HG02642 (cell line): ENCODE results near the gene DYTN.

Experiments used
- ATAC-seq: cut with Tn5 transposase; IDR thresholded peaks from one replicate; pipeline ENCODE4 v1.9.1; 2021; ENCODE audit warnings: mild to moderate bottlenecking; ENCODE audit not compliant: unreplicated experiment, poor library complexity

The DYTN gene

DNA sequence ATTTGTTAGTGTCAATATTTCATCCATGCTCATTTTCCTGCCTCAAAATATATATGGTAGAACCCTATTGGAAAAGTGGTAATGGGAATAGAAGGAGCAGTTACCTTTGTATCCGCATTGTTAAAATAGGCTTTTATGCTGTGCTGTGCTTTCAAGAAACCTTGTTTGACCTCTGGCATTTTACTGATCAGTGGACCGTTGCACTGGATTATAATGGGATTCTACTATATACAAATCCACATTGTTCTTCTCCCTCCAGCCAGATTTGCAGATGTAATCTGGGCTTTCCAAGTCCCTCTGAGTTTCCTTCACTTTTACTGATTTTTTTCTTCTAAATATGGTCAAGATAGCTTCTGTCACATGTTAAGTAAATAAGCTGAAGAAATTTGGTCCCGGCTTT is 99.2 kb downstream of the DYTN start:
- no peak for ATAC-seq

DNA sequence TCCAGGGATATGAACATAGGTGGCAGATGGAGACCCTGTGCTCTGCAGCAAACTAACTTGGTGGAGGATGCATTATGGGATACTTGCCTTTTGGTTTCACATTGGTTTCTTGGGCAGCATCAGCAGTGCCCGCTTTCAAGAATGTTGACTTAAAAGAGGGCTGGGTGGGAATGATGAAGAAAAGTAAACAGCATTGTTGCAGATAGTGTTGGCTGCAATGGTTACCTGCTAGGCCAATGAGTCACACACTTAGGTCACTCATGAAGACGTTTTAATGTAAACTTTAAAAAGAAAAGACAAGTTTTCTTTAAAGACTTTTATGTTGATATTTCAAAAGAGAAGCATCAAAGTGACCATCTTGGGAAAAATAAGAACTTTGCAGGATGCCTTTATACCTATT is 102.0 kb downstream of the DYTN start:
- no peak for ATAC-seq

DNA sequence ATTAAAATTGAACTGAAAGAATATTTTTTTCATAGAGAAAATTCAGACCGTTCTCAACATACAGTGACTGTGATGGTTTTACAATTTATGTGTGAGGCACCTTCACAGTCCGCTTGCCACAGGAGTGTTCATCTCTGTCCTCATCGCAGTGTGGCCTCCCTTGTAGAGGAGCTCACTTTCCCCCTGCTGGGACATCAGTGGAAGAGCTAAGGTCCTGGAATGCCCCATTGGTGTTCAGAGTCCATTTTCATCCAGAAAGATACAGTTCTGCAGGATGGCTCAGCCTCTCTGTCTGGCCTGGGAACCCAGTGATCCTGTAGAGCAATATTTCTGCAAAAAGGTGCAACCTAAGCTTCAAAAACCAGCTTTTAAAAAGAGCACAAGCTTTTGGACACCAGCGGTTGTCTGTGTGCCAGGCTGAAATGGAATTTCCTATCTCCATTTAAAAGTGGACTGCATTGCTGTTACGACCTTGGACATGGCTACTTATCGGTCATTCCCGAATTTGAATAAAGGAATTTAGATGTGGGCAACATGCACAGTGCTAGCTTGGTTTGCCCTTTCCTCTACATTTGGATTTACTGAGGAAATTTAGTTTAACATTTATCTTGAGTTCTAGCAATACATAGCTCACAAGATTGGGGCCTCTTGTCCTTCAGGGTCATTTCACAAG is 102.6 kb downstream of the DYTN start:
- ATAC-seq = no peak

DNA sequence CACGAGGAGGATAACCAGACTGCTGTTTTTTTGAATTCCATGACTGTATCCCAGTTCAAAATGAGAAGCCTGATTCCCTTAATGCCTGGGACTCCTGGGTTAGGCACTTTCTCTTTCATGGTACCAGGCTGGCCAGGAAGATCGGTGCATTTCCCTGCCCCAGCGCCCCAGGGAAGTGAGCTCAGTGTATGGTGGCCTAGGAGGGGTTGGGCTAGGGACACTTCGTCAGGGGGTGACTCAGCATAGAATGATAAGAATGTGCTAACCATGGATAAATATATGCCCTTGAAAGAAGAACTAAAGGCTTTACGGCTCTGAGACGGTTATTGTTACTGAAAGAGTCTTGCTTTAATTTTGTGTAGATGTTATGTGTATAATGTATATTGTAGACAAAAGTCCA is 103.4 kb downstream of the DYTN start:
- ATAC-seq = no peak

DNA sequence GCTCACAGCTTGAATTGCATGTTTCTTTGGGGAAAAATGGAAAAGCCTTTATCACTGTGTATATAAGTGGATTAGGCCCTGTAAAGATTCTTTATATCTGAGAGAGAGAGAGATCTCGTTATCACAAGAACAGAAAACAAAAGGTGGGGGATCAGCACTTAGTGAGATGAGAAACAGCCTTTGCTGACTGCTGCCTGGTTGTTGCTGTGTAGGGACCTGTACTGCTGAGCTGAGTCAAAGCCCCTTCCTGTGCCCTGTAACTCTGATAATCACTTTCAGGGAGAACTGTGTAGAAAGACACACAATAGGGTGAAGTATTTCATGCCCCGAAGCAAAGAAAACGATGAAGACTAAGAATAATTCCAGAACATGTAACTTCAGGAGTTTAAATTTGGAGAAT is 106.5 kb downstream of the DYTN start:
- ATAC-seq = no peak

DNA sequence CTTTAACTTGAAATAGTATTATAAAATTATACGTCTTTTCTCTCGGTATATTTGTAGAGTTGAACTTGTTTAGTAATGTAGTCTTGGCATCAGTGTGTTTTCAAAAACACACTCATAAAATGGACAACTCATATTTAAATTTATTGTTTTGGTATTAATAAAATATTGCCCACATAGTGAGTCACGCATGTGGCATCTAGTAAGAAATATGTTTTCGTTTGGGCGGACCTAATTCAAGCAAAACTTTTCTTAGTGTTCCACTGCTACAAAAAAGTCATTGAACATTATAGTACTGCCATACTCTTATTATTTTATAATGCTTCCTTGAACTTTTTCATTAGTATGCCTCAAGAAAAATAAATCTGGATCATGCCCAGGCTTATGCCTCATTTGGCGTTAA is 107.0 kb downstream of the DYTN start:
- ATAC-seq = no peak

DNA sequence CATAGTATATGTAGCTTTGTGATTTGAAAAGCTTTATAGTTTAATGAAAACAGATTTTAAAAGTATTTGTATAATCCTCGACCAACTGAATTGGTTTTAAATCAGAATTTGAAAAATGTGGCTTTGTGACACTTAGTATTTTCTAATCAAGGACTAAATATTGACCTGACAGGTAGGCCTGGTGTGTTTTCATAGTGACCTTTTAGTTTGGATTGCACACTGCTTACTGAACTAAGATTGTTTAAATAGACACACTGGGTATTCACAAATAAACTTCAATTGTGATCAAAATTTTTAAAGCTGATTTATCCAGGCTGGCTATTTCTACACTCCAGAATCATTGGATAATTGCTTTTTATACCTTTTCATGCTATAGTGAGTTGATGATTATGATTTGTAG is 107.7 kb downstream of the DYTN start:
- no peak for ATAC-seq

DNA sequence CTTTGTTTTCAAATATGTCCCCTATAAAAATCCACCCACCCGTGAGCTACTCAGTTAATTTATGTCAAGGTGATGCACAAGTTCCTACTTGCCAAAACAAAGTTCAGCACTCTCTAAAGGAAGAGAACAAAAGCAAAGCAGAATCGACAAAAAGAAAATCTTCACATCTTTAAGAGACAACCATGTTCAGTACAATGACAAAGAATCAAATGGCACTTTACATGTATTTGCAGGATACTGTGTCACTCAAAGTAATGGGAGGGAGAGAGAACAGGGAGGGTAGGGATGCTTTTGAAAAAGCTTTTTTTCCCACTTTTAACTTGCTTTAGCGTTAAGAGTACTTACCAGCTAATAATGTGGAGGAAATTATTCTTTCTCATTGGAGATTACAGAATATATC is 115.0 kb downstream of the DYTN start:
- no peak for ATAC-seq
